ENCODE results near the gene MGMT.

MGMT gene

GRCh38 chr10:129579228-129579627 is 112.2 kb downstream of the MGMT start:
- in situ Hi-C loops (cut with HindIII; ENCODE audit: low sequenced_read_pairs), result no loop called here
- no peak for TF ChIP-seq CTCF (IDR thresholded peaks at IDR 0.05; ENCODE audit: low read depth, low read length, missing control alignments)
- DNase-seq (ENCODE audit: low read depth), result no peak
- H3K4me3 ChIP-seq (ENCODE audit: low read depth, low read length), result no peak overlapping the region

GRCh38 chr10:129580010-129580409 is 113.0 kb downstream of the MGMT start:
- no peak for DNase-seq (ENCODE audit: low read depth)
- no peak for TF ChIP-seq CTCF (IDR thresholded peaks at IDR 0.05; ENCODE audit: low read depth, low read length, missing control alignments)
- in situ Hi-C loops (cut with HindIII; ENCODE audit: low sequenced_read_pairs), result no loop called here
- H3K4me3 ChIP-seq (ENCODE audit: low read depth, low read length), result no peak overlapping the region

DNA sequence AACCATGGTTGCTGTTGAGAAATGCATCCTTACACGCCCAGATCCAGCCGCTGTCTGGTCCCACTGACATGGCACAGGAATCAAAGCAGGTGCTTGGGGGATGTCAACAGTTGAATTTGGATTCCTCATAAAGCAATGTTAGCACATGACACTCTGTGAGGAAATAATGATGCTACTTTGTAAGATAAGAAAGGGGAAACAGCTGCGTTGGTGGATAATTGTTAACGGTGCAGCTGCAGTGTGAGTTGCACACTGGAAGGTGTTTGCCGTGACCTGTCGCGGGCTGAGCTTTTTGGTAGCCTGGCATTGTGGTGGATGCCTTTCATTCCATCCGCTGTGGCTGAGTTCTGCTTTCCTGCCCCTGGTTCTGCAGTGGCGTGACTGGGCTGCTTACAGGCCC is 113.9 kb downstream of the MGMT start:
- no peak for TF ChIP-seq CTCF (IDR thresholded peaks at IDR 0.05; ENCODE audit: low read depth, low read length, missing control alignments)
- no peak overlapping the region for H3K4me3 ChIP-seq (ENCODE audit: low read depth, low read length)
- no peak for DNase-seq (ENCODE audit: low read depth)
- in situ Hi-C loops (cut with HindIII; ENCODE audit: low sequenced_read_pairs), result no loop called here

DNA sequence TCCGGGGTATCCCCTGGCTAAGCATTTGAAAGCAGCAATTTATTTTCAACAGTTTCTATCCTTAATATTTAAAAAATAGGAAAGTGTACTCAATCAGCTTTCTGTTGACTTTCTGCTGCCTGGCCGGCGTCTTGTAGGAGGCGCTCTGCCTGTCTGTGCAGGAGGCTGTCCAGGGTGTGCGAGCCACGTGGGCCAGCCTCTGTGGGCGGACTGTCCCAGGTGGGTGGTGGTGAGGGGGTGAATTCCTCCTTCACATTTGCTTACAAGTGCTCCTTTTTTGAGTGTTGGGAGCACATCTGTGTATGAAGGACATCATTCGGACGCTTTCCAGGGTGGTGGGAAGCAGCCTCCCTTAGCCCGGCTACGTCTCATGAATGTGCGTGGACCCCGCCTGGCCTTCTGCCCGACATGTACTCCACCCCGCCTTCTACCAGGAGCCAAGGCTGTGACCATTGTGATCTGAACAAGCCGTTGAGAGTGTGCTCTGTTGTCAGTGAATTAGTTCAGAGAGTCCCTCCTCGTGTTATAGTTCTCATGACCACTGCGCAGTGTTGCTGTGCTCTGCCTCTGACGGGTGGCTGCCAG is 114.9 kb downstream of the MGMT start:
- no peak overlapping the region for H3K4me3 ChIP-seq (ENCODE audit: low read depth, low read length)
- TF ChIP-seq CTCF (IDR thresholded peaks at IDR 0.05; ENCODE audit: low read depth, low read length, missing control alignments), result no peak
- no peak for DNase-seq (ENCODE audit: low read depth)
- in situ Hi-C loops (cut with HindIII; ENCODE audit: low sequenced_read_pairs), result no loop called here

GRCh38 chr10:129583831-129584230 is 116.8 kb downstream of the MGMT start:
- no peak for TF ChIP-seq CTCF (IDR thresholded peaks at IDR 0.05; ENCODE audit: low read depth, low read length, missing control alignments)
- DNase-seq (ENCODE audit: low read depth), result no peak
- no peak overlapping the region for H3K4me3 ChIP-seq (ENCODE audit: low read depth, low read length)
- in situ Hi-C loops (cut with HindIII; ENCODE audit: low sequenced_read_pairs), result no loop called here

DNA sequence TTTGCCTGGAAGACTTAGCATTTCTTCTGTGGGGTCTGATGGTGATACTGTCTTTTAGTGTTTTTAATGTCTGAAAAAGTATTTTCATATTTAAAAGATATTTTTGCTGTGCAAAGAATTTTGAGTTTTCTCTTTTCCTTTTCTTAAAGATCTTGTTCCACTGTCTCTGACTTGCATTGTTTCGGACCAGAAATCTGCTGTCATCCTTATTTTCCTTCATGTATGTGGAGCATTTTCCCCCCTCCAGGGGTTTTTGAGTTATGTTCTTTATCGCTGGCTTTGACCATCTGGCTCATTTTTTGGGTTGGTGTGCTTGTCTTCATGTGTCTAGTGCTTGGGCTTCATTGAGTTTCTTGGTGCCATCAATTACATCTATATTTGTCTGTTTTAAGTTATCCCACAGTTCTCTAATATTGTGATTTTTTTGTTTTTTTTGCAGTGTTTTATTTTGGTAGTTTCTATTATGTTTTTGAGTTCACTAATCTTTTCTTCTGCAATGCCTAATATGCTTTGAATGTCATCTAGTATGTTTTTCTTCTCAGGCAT is 119.9 kb downstream of the MGMT start:
- no peak for TF ChIP-seq CTCF (IDR thresholded peaks at IDR 0.05; ENCODE audit: low read depth, low read length, missing control alignments)
- DNase-seq (ENCODE audit: low read depth), result no peak
- in situ Hi-C loops (cut with HindIII; ENCODE audit: low sequenced_read_pairs), result no loop called here

More for the DNA sequence above, 119.9 kb downstream of the MGMT start:
- H3K4me3 ChIP-seq (ENCODE audit: low read depth, low read length), result no peak overlapping the region
